CD4-positive, alpha-beta T cell (primary cell): Measurements from ENCODE around the gene ARHGAP10. TPM values are rescaled to one million over a fixed set of nuclear protein-coding genes. Genes with fewer than 3 reads are reported as not detected.

ENCODE experiments used
- ATAC-seq: fragments of 200-7000 bp; cut with Tn5 transposase; one replicate; pipeline ENCODE4 v1.10.0; 2022; ENCODE audit warnings: mild to moderate bottlenecking; ENCODE audit not compliant: poor library complexity
- CTCF ChIA-PET: fragments of 350-600 bp; sonication (Branson Sonifier 250); formaldehyde crosslinking; loops from one replicate; lab custom pipeline; 2021; ENCODE audit warnings: antibody characterized with exemption, inconsistent platforms; lab: Charles Lee
- POLR2A ChIA-PET: fragments of 350-600 bp; sonication (Branson Sonifier 250); formaldehyde crosslinking; loops from one replicate; lab custom pipeline; 2021; ENCODE audit warnings: antibody characterized with exemption, inconsistent platforms; lab: Charles Lee
- DNase-seq, 14 experiments: peaks; one replicate each; pipeline ENCODE4 v3.0.0-alpha.2; 2013 to 2020; ENCODE audit warnings: mixed read lengths in 2 of 14
- H3K27ac ChIP-seq, 2 donors: one replicate each; pipeline versions ENCODE4 v1.5.1 to v1.7.0; 2013; ENCODE audit warnings: low read length in 2 of 2, low read depth in 1 of 2, mild to moderate bottlenecking in 1 of 2
- H3K27me3 ChIP-seq, 2 experiments: 1 replicate in 1 of 2; 2 replicates in 1 of 2; pipeline versions ENCODE4 v1.6.1 to v1.7.0; 2013; ENCODE audit warnings: low read length in 2 of 2, control low read depth in 1 of 2, mild to moderate bottlenecking in 1 of 2, moderate library complexity in 1 of 2; ENCODE audit not compliant: insufficient read depth in 2 of 2, control insufficient read depth in 1 of 2
- H3K36me3 ChIP-seq: one replicate; pipeline ENCODE4 v1.6.1; 2013; ENCODE audit warnings: low read length, control low read depth; ENCODE audit not compliant: insufficient read depth
- H3K4me1 ChIP-seq: one replicate; pipeline ENCODE4 v1.6.1; 2013; ENCODE audit warnings: low read length, control low read depth; ENCODE audit not compliant: insufficient read depth
- H3K4me3 ChIP-seq: one replicate; pipeline ENCODE4 v1.5.1; 2013; ENCODE audit warnings: mild to moderate bottlenecking, low read length, moderate library complexity
- H3K9me3 ChIP-seq, 2 experiments: 1 replicate in 1 of 2; 2 replicates in 1 of 2; pipeline versions ENCODE4 v1.6.1 to v1.7.0; 2013; ENCODE audit warnings: low read length in 2 of 2, mild to moderate bottlenecking in 2 of 2, control low read depth in 1 of 2, moderate library complexity in 1 of 2; ENCODE audit not compliant: control insufficient read depth in 1 of 2, insufficient read depth in 1 of 2
- H3K27ac Mint-ChIP-seq: one replicate; pipeline ENCODE4 v1.8.0; 2020; ENCODE audit warnings: mixed read lengths
- H3K27me3 Mint-ChIP-seq: one replicate; pipeline ENCODE4 v1.8.0; 2021; ENCODE audit warnings: mixed read lengths
- H3K36me3 Mint-ChIP-seq: one replicate; pipeline ENCODE4 v1.8.0; 2021; ENCODE audit warnings: low read depth, mixed read lengths
- H3K4me1 Mint-ChIP-seq: one replicate; pipeline ENCODE4 v1.8.0; 2021; ENCODE audit warnings: low read depth, mixed read lengths
- H3K4me3 Mint-ChIP-seq: one replicate; pipeline ENCODE4 v1.8.0; 2020; ENCODE audit warnings: mild to moderate bottlenecking, mixed read lengths
- H3K9me3 Mint-ChIP-seq: one replicate; pipeline ENCODE4 v1.8.0; 2020; ENCODE audit warnings: mixed read lengths
- CTCF ChIP-seq: fragments of 200-600 bp; IDR thresholded peaks from one replicate; pipeline ENCODE4 v1.8.0; 2022; ENCODE audit warnings: antibody characterized with exemption, mild to moderate bottlenecking
- intact Hi-C, 2 experiments: fragments of 100-400 bp; cut with DNase I in 1 of 2; cut with micrococcal nuclease in 1 of 2; formaldehyde crosslinking; loops; one replicate each; pipeline versions ENCODE4 v1.15.1 to v1.9.0; 2023 to 2025; cut with DNase I, micrococcal nuclease
- total RNA-seq, 174 experiments: library from RNA in 2 of 174; stranded (reverse) in 2 of 174; gene quantifications; one replicate each; pipeline ENCODE4 v1.2.3 and lab custom pipeline; 2021 to 2026

Gene ARHGAP10
- total RNA-seq, 2 experiments from 2014 or later, result 5.6 to 5.7 TPM

GRCh38 chr4:147969573-147970385 is 237.9 kb downstream of the ARHGAP10 start:
- no peak for TF ChIP-seq CTCF
- H3K27me3 Mint-ChIP-seq, result no peaks in the 10 kb centered on the region
- DNase-seq (no peak), ATAC-seq (no peak)
- H3K27ac ChIP-seq, result no peak overlapping the region
- no peaks in the 10 kb centered on the region for H3K36me3 ChIP-seq
- no peak overlapping the region for H3K4me3 Mint-ChIP-seq
- H3K9me3 Mint-ChIP-seq, result peaks cover 3% of the 10 kb centered on the region
- H3K27me3 ChIP-seq, result no peaks in the 10 kb centered on the region
- intact Hi-C loops, result no loop called here
- no peak overlapping the region for H3K27ac Mint-ChIP-seq
- no peak overlapping the region for H3K4me3 ChIP-seq
- no peaks in the 10 kb centered on the region for H3K4me1 Mint-ChIP-seq
- H3K36me3 Mint-ChIP-seq, result peaks cover 19% of the 10 kb centered on the region
- CTCF ChIA-PET, result no interaction called here
- POLR2A ChIA-PET, result no interaction called here
- no peaks in the 10 kb centered on the region for H3K9me3 ChIP-seq
- H3K4me1 ChIP-seq, result no peaks in the 10 kb centered on the region

- no peaks in the 10 kb centered on the region for H3K9me3 ChIP-seq
- ChIA-PET POLR2A (no interaction called here), CTCF (no interaction called here)
- DNase-seq (no peak), ATAC-seq (no peak)
- Mint-ChIP-seq H3K4me1 (no peaks in the 10 kb centered on the region), H3K4me3 (no peak overlapping the region), H3K36me3 (peaks cover 15% of the 10 kb centered on the region), H3K27ac (no peak overlapping the region), H3K9me3 (peaks cover 3% of the 10 kb centered on the region), H3K27me3 (no peaks in the 10 kb centered on the region)
- no peak overlapping the region for H3K27ac ChIP-seq
- no peaks in the 10 kb centered on the region for H3K4me1 ChIP-seq
- H3K36me3 ChIP-seq, result no peaks in the 10 kb centered on the region
- no peak for TF ChIP-seq CTCF
- intact Hi-C loops, result no loop called here
- no peak overlapping the region for H3K4me3 ChIP-seq
- H3K27me3 ChIP-seq, result no peaks in the 10 kb centered on the region
Observed at GRCh38 chr4:147971116-147971515, 239.2 kb downstream of the ARHGAP10 start.

GRCh38 chr4:147975325-147975724 is 243.4 kb downstream of the ARHGAP10 start:
- no peak for TF ChIP-seq CTCF
- H3K9me3 ChIP-seq, result no peaks in the 10 kb centered on the region
- no peak overlapping the region for H3K4me3 Mint-ChIP-seq
- no peaks in the 10 kb centered on the region for H3K36me3 ChIP-seq
- H3K27me3 ChIP-seq, result no peaks in the 10 kb centered on the region
- DNase-seq, result no peak
- H3K27me3 Mint-ChIP-seq, result no peaks in the 10 kb centered on the region
- peaks cover 3% of the 10 kb centered on the region for H3K9me3 Mint-ChIP-seq
- H3K4me1 Mint-ChIP-seq, result peaks cover 5% of the 10 kb centered on the region
- H3K27ac Mint-ChIP-seq, result no peak overlapping the region
- no peak for ATAC-seq
- ChIA-PET CTCF (no interaction called here), POLR2A (interaction anchor here (0.6 kb wide), 1 partner anchor 400 kb away, joined by 3 read pairs; no protein-coding TSS in a partner anchor)
- H3K36me3 Mint-ChIP-seq, result no peaks in the 10 kb centered on the region
- no peak overlapping the region for H3K27ac ChIP-seq
- intact Hi-C loops, result no loop called here
- no peak overlapping the region for H3K4me3 ChIP-seq
- no peaks in the 10 kb centered on the region for H3K4me1 ChIP-seq
